Osteoblast (primary cell): ENCODE data around the gene XAF1. TPM values are rescaled to one million over a fixed set of nuclear protein-coding genes. Genes with fewer than 3 reads are reported as not detected.
A peak's percentile ranks its signal among the peaks of the same experiment; 100 is the strongest.

Source experiments
- DNase-seq: peaks from one replicate; pipeline ENCODE4 v3.0.0; 2011; ENCODE audit warnings: low spot score, mixed read lengths; ENCODE audit not compliant: insufficient read length; ENCODE audit errors: missing footprints
- H2AFZ ChIP-seq: 2 replicates; pipeline ENCODE4 v1.6.0; 2011; ENCODE audit warnings: mild to moderate bottlenecking, low read length
- H3K27ac ChIP-seq: 2 replicates; pipeline ENCODE4 v1.5.1; 2011; ENCODE audit warnings: mild to moderate bottlenecking, low read depth, low read length, moderate library complexity
- H3K27me3 ChIP-seq: 2 replicates; pipeline ENCODE4 v1.6.0; 2012; ENCODE audit warnings: mild to moderate bottlenecking, control low read depth, inconsistent platforms, low read length, moderate library complexity; ENCODE audit not compliant: insufficient read depth
- H3K36me3 ChIP-seq: 2 replicates; pipeline ENCODE4 v1.5.1; 2011; ENCODE audit warnings: mild to moderate bottlenecking, low read length, control low read depth, moderate library complexity; ENCODE audit not compliant: insufficient read depth
- H3K4me1 ChIP-seq: 2 replicates; pipeline ENCODE4 v1.5.1; 2011; ENCODE audit warnings: mild to moderate bottlenecking, low read length, control low read depth, moderate library complexity; ENCODE audit not compliant: insufficient read depth
- H3K4me2 ChIP-seq: 2 replicates; pipeline ENCODE4 v1.6.0; 2011; ENCODE audit warnings: mild to moderate bottlenecking, low read length; ENCODE audit not compliant: insufficient read depth
- H3K4me3 ChIP-seq: fragments of 200-600 bp; sonication (generic); 3 replicates; pipeline ENCODE4 v1.5.1; 2012; ENCODE audit warnings: mild to moderate bottlenecking, low read length, inconsistent platforms; ENCODE audit not compliant: insufficient read depth
- H3K79me2 ChIP-seq: 2 replicates; pipeline ENCODE4 v1.6.0; 2012; ENCODE audit warnings: mild to moderate bottlenecking, low read length, control low read depth, inconsistent platforms; ENCODE audit not compliant: insufficient read depth
- H3K9me3 ChIP-seq: 2 replicates; pipeline ENCODE4 v1.5.1; 2011; ENCODE audit warnings: low read depth, low read length, control low read depth
- H4K20me1 ChIP-seq: 2 replicates; pipeline ENCODE4 v1.6.0; 2012; ENCODE audit warnings: mild to moderate bottlenecking, low read length, control low read depth; ENCODE audit not compliant: insufficient read depth
- total RNA-seq: library from RNA; depleted of rRNA; stranded (reverse); fragments of >200 nt; gene quantifications from 2 replicates; pipeline ENCODE4 v1.2.3, GENCODE V29; 2012
- TF ChIP-seq, protein P1 (sequence below): IDR thresholded peaks from 2 replicates; pipeline ENCODE4 v1.5.1; 2011; ENCODE audit warnings: mild to moderate bottlenecking, low read depth, low read length, moderate library complexity; ENCODE audit errors: extremely low read depth

Gene XAF1
- total RNA-seq, 1 donor = 48.5 TPM

DNA sequence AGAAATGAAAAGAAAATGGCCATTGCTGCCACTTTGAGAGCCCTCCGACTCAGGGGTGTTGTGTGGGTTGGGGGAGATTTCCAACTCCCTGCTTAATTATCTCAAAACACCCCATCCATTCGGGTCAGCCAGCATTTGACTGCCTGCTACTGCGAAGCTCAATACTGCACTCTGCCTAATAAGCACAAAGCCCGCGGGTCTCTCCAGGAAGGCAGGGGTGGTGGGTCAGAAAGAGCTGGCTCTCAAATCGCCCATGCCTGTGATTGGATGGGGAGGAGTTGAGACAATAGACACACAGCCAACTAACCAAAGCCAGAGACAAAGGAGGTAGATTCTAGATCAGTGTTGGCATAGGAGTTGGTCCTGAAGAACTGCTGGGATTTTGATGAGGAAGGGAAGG is 2.3 kb upstream of the XAF1 start:
- H3K9me3 ChIP-seq = no peaks in the 10 kb centered on the region
- peaks cover 40% of the 10 kb centered on the region for H3K4me1 ChIP-seq

DNA sequence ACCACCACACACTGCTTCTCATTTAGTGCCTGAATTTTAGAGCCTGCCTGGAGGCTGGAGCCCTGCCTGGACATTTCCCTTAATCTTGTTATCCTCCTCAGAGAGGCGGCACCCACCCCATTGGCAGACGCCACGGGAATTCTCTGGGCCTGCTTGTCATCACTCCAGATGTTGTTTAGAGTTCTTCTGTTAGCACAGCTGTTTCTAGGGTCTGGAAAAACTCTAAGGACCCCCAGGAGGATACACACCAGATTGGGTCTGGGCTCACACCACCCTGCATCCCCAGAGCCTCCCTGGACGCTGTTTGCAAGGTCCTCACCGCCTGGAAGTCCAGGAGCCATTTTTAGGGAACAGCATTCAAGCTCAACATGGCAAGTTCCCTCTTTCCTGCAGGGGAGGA is 565 bp upstream of the XAF1 start:
- no peaks in the 10 kb centered on the region for H4K20me1 ChIP-seq
- H3K4me3 ChIP-seq = peak overlapping the region; percentile 75
- DNase-seq = no peak
- H3K36me3 ChIP-seq = peaks cover 4% of the 10 kb centered on the region
- TF ChIP-seq, protein P1, sequence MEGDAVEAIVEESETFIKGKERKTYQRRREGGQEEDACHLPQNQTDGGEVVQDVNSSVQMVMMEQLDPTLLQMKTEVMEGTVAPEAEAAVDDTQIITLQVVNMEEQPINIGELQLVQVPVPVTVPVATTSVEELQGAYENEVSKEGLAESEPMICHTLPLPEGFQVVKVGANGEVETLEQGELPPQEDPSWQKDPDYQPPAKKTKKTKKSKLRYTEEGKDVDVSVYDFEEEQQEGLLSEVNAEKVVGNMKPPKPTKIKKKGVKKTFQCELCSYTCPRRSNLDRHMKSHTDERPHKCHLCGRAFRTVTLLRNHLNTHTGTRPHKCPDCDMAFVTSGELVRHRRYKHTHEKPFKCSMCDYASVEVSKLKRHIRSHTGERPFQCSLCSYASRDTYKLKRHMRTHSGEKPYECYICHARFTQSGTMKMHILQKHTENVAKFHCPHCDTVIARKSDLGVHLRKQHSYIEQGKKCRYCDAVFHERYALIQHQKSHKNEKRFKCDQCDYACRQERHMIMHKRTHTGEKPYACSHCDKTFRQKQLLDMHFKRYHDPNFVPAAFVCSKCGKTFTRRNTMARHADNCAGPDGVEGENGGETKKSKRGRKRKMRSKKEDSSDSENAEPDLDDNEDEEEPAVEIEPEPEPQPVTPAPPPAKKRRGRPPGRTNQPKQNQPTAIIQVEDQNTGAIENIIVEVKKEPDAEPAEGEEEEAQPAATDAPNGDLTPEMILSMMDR = no peak
- peak overlapping the region; percentile 90 for H3K27ac ChIP-seq
- H3K9me3 ChIP-seq = no peaks in the 10 kb centered on the region
- H2AFZ ChIP-seq = peak overlapping the region; percentile 97
- H3K4me1 ChIP-seq = peaks cover 40% of the 10 kb centered on the region
- H3K4me2 ChIP-seq = peak overlapping the region; percentile 95
- H3K79me2 ChIP-seq = no peaks in the 10 kb centered on the region
- H3K27me3 ChIP-seq = no peaks in the 10 kb centered on the region

More for the DNA sequence above, 2.3 kb upstream of the XAF1 start:
- no peak for DNase-seq
- TF ChIP-seq, protein P1 = no peak
- peak overlapping the region; percentile 44 for H2AFZ ChIP-seq
- H3K27ac ChIP-seq = peak overlapping the region; percentile 99
- no peaks in the 10 kb centered on the region for H3K27me3 ChIP-seq
- H3K36me3 ChIP-seq = no peaks in the 10 kb centered on the region
- H3K4me2 ChIP-seq = peak overlapping the region; percentile 75
- H3K79me2 ChIP-seq = no peaks in the 10 kb centered on the region
- H4K20me1 ChIP-seq = no peaks in the 10 kb centered on the region
- no peak overlapping the region for H3K4me3 ChIP-seq

DNA sequence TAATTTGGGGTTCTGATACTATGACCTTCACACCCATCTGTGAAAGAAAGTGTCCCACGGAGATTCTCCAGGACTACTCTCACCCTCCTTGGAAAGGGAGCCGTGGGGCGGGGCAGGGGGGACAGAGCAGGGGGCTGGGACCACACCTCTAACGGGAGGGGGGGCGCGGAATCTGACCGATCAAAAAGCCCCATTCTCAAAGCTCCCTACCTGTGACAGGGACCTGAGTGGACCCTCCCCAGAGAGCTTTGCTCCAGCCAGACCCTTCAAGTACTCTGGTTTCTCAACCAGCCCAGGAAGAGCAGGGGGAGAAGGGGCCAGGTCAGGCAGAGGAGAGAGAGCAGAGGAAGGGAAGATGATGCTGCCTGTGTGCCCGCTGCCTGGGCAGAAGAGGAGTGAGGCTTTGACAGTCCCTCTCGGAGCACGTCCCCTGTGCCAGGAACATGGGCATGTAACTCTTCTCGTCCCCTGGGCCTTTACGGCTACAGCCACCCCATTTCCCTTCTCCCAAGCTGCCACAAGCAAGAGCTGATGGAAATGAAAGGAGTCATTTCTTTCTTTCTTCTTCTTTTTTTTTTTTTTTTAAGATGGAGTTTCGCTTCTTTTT is 682 bp downstream of the XAF1 start:
- Histone ChIP-seq H3K36me3 (peaks cover 4% of the 10 kb centered on the region), H3K27me3 (no peaks in the 10 kb centered on the region), H3K27ac (peak overlapping the region; percentile 90), H3K9me3 (no peaks in the 10 kb centered on the region), H3K4me2 (peak overlapping the region; percentile 95), H4K20me1 (no peaks in the 10 kb centered on the region), H3K4me3 (peak overlapping the region; percentile 75), H3K79me2 (no peaks in the 10 kb centered on the region), H3K4me1 (peaks cover 40% of the 10 kb centered on the region), H2AFZ (peak overlapping the region; percentile 97)
- TF ChIP-seq, protein P1 = no peak
- DNase-seq = no peak

DNA sequence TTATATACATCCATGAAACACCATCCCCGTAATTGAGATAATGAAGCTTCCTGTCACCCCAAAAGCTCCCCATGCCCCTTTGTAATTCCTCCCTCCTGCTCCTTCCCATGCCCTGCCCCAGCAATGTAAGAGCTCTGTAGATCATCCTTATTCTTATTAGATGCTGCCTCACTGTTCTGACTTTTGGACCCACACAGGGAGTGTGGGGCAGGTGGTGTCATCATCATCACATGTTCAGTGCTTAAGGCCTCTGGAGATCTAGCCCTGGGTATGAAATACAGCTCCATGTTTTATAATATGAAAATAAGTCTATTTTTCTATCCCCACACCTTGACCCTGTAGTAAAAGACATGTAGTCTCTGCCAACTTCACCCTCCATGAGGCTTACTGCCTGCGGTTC is 1.9 kb downstream of the XAF1 start:
- TF ChIP-seq, protein P1 = no peak
- Histone ChIP-seq H3K79me2 (no peaks in the 10 kb centered on the region), H3K4me3 (no peak overlapping the region), H3K9me3 (no peaks in the 10 kb centered on the region), H2AFZ (no peak overlapping the region), H3K27ac (no peak overlapping the region), H3K4me2 (no peak overlapping the region), H3K4me1 (peaks cover 28% of the 10 kb centered on the region), H3K27me3 (no peaks in the 10 kb centered on the region), H3K36me3 (peaks cover 4% of the 10 kb centered on the region), H4K20me1 (no peaks in the 10 kb centered on the region)
- no peak for DNase-seq
